AG10803 (cell line): ENCODE data around the gene MAPK9.

Source experiments
- DNase-seq: peaks from one replicate; pipeline ENCODE4 v3.0.0; 2010; ENCODE audit warnings: low read depth
- H3K4me3 ChIP-seq: 2 replicates; pipeline ENCODE4 v1.5.1; 2011; ENCODE audit warnings: mild to moderate bottlenecking, low read length, control low read depth
- TF ChIP-seq, protein P1 (sequence below): conservative IDR thresholded peaks from 2 replicates; pipeline ENCODE4 v1.5.1; 2011; ENCODE audit warnings: mild to moderate bottlenecking, low read length, control low read depth, inconsistent platforms

MAPK9 gene

GRCh38 chr5:180238631-180239030 lies 53.3 kb downstream of the MAPK9 start:
- H3K4me3 ChIP-seq: no peak overlapping the region
- DNase-seq: no peak
- TF ChIP-seq, protein P1, sequence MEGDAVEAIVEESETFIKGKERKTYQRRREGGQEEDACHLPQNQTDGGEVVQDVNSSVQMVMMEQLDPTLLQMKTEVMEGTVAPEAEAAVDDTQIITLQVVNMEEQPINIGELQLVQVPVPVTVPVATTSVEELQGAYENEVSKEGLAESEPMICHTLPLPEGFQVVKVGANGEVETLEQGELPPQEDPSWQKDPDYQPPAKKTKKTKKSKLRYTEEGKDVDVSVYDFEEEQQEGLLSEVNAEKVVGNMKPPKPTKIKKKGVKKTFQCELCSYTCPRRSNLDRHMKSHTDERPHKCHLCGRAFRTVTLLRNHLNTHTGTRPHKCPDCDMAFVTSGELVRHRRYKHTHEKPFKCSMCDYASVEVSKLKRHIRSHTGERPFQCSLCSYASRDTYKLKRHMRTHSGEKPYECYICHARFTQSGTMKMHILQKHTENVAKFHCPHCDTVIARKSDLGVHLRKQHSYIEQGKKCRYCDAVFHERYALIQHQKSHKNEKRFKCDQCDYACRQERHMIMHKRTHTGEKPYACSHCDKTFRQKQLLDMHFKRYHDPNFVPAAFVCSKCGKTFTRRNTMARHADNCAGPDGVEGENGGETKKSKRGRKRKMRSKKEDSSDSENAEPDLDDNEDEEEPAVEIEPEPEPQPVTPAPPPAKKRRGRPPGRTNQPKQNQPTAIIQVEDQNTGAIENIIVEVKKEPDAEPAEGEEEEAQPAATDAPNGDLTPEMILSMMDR: no peak

DNA sequence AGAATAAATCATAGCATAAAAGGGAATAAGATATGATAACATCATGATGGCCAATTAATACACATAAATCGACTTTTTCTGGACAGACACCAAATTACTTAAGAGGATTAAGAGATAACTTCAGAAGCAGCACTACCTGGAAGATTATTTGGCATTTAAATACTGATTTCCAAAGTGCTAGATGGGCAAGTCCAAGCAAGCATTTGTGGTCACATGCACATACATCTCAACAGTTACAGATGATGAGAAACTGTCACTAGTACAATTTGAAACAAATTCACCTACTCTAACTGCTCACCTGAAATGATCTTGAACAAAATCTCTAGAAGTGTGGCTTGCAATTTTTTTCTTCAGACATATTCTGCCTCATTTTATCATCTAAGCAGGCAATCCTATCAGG lies 56.0 kb downstream of the MAPK9 start:
- TF ChIP-seq, protein P1: no peak
- no peak overlapping the region for H3K4me3 ChIP-seq
- no peak for DNase-seq

DNA sequence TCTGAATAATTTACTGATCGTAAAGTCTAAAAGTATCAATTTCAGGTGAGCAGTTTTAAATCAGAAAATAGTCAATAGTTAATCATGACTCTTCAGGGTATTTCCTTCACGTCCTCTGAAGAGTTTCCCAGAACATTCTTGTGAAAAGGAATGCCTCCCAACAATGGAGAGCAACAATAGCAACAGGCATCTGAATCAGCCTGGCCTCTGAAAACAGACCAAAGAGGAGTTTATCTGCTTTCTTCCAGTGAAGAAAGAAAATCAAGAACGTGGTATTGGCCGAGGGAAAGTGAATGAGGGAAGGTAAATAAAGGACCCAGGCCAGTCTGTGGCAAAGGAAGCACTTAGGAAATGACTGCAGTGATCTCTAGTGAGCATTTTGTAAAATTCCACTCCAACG lies 56.8 kb downstream of the MAPK9 start:
- no peak for DNase-seq
- TF ChIP-seq, protein P1: no peak
- H3K4me3 ChIP-seq: no peak overlapping the region

DNA sequence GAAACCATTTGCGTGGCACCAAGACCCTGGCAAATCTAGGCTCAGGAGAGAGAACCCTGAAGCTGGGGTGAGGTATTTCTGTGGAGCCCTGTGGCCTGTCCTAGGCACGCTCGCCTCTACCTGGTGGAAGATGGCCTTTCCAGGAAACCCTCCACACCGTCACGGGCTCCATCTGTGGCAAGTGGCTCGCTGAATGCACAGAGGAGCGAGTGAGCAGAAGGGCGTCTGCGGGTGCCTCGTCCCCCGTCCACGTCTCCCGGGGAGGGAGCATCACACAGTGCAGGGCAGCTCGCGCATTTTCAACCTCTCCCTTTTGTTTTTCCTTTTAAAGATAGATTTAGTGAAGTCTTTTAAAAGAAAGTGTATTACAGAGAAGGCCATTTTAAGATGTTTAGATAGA lies 57.6 kb downstream of the MAPK9 start:
- H3K4me3 ChIP-seq: no peak overlapping the region

DNA sequence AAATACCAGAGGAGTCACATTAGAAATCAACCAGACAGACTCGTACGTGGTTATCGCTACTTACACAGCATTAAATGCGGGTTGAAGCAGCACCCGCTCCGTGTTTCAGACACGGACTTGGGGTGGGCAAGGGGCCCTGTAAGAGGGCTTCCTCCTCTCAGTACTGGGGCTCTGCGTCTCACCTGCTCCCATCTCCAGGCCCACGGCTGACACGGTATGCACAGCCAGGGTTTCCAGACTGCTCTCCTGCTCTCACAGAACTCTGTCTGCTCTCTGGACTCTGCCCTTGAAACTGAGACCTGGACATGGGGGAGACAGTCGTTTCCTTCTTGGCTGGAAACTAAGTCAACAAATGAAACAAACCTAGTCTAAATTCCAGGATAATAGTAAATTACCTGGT lies 58.2 kb downstream of the MAPK9 start:
- no peak for DNase-seq
- H3K4me3 ChIP-seq: no peak overlapping the region
- TF ChIP-seq, protein P1: no peak

More for the DNA sequence above, 57.6 kb downstream of the MAPK9 start:
- DNase-seq: no peak
- TF ChIP-seq, protein P1: no peak

DNA sequence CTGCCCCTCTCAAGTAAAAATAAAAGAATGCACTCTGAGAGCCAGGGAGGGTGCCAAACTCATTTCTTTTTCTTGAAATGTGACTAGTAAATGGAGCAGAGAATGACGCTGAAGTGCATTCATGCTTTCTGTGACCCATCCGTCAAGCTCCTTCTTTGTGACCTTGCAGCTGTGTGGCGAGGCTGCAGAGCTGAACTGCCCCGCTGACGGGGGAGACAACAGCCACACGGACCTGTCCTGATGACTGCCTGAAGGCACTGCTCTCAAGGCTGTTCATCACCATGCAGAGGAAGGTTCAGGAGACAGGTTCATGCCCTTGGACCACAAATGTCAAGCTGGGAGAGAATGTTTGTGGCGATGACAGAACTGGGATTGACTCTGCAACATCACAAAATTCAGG lies 61.9 kb downstream of the MAPK9 start:
- TF ChIP-seq, protein P1: no peak
- no peak for DNase-seq

GRCh38 chr5:180222056-180222455 lies 69.8 kb downstream of the MAPK9 start:
- DNase-seq: no peak
- H3K4me3 ChIP-seq: no peak overlapping the region
- TF ChIP-seq, protein P1: no peak

More for the DNA sequence above, 61.9 kb downstream of the MAPK9 start:
- no peak overlapping the region for H3K4me3 ChIP-seq
